ENCODE measurements around the gene LONRF3.
"Not testable (repeated sequence)": the region's sequence is repeated elsewhere in the genome, so short reads cannot be mapped to it uniquely, and the experiment has no call there.

The LONRF3 gene

DNA sequence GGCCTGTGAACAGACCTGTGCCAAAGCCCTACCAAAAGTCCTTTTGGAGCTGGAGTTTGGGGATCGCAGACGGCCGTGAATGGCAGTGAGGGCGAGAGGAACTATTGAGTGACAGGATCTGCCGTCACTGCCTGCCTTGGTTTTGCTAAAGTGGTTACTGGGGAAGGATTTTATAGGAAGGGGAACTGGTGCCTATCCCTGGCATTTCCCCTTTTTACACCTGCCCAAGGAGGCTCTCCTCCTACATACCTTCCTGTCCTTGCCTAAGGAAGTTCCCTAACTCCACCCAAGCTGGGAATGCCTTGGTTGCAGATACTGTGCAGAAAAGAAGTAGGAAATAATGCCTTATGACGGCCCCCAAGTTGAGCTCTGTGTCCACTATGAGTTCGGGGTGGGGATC, 14.5 kb downstream of the LONRF3 start:
- DNase-seq, result no peak

DNA sequence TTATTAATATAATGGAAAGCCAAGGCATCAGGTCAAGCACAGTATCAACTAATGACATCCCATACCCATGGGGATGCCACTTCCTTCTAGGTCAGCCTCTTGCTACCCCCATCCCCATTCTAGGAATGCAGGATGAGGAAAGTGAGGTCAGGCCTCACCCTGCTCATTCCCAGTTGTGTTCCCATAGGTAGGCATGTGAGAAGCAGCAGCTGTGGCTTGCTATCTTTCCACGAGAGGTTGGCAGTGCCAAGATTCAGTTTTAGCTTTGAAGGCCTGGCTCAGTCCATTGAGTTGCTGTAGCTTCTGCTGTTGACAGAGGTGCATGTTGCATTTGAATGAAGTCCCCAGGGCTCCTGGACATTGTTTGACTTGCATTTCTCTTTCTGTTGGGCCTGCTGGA, 15.5 kb downstream of the LONRF3 start:
- no peak for DNase-seq

DNA sequence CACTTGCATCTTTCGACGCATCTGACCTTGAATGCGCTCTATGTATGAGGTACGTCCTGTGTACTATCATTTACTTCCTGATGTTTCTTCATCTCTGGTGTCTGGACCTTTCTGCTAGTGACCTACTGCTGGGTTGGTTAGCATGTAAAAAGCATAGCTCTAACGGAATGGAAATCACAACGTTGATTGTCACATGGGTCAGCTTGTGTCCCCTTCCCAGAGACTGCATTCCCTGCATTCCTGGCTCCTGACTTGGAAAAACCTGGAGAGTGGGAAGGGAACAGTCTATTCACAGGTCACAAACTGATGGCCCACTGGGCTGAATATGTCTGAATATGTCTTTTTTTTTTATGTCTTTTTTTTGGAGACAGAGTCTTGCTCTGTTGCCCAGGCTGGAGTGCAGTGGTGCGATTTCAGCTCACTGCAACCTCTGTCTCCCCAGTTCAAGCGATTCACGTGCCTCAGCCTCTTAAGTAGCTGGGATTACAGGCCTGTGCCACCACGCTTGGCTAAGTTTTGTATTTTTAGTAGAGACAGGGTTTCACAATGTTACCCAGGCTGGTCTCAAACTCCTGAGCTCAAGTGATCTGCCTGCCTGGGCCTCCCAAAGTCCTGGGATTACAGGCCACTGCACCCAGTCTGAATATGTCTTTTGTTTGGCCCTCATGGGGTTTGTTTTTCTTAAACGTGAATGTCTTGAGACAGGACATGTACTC, 16.3 kb downstream of the LONRF3 start:
- no peak for DNase-seq

DNA sequence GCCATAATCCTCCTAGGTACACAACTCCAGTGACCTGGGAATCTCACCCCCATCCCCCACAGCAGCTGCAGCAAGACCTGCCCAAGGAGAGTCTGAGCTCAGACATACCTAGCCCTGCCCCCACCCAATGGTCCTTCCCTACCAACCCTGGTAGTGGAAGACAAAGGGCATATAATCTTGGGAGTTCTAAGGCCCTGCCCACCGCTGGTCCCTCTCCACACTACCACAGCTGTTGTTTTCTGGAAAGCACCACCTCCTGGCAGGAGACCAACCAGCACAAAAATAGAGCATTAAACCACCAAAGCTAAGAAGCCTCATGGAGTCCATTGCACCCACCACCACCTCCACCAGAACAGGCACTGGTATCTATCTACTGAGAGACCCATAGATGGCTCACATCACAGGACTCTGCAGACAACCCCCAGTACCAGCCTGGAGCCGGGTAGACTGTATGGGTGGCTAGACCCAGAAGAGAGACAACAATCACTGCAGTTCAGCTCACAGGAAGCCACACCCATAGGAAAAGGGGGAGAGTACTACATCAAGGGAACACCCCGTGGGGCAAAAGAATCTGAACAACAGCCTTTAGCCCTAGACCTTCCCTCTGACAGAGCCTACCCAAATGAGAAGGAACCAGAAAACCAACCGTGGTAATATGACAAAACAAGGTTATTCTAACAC, 18.2 kb downstream of the LONRF3 start:
- DNase-seq, result not testable (repeated sequence)

DNA sequence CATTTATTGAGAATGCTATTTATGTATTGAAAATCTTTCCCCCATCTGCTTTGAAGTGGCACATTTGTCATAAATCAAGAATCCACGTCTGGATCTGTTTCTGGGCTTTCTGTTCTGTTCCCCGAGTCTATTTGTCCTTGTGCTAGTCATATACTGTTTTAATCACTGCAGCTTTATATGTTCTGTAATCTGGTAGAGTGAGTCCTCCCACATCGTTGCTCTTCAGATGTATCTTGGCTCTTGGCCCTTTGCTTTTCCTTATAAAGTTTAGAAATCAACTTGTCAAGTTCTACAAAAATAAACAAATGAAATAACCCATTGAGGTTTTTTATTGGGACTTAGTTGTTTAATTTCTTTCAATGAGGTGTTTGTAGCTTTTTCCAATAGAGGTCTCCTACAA, 29.0 kb downstream of the LONRF3 start:
- no peak for DNase-seq

DNA sequence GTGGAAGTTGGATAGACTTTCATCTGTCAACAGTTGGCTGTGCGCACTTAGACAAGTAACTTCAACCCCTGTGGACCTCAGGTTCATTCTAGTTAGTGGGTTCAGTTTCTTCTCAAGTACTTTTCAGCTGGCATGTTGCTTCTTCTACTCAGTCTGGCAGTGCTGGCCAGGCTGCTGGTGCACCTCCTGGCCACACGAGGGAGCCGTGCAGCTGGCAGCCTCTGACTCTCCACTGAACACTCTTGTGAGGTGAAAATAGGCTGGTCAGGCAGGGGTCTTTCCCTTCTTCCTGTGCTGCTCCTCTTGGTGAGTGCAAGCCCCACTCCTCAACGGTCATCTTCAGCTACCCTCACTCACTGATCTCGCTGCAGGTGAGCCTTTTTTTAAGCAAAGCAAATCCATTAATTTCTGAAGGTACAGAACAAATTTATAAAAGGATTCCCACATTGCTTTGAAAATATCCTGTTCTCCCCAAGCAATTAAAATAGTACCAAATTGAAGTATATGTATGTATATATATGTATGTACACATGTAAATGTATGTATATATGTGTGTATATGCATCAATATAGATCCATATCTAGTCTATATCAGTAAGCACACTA, 30.6 kb downstream of the LONRF3 start:
- peak; percentile 51 for DNase-seq

DNA sequence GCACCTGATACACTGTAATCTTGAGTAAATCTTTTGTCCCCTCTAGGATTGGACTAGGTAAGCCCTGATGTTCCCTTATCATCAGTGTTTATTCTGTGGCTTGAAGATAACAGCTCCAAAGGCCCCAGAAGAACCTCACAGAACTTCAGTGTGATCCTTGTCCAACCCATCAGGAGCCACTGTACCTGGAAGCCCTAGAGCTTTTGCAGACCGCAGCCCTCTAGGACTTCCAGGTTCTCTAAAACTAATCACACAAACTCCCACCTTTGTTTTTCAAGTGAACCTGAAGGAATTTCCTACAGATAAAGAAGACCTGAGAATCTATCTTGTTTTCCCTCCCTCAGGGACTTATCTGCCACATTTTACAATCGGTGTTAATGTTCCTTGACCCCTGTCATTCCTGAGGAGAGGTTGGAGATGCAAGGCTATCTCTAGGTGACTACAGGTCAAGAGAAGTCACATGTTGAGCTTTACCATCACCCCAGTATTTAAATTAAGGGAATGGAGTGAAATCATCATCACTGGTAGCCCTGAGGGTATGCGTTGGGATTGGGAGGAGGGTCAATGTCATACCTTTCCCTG, 32.9 kb downstream of the LONRF3 start:
- no peak for DNase-seq

DNA sequence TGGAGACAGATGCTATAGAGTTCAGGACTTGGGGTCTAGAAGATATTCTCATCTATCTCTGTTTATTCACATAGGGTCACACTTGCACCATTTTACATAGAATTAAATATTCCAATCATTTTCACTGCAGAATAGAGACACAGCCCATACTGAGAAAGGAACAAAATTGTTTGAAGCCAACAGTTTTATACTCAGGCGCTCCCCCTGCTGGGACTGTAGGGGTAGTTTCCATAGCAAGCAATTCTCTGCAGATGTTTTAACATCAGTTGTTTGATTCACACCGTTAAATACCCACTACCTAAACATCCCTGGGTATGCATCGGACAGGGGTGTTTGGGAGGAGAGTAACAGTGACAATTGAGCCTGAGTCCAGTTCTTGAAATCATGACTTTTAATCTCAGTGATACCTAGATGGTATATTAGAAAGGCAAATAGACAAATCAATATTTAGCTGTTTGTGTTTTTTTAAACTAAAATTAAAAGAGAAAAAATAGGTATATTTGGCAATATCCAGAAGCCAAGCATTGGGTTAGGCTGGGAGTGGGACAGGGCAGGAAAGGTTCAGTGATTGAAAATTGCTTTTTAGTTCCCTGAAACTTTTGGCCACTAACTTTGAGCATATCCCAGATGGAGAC, 33.8 kb downstream of the LONRF3 start:
- peak; percentile 35 for DNase-seq

DNA sequence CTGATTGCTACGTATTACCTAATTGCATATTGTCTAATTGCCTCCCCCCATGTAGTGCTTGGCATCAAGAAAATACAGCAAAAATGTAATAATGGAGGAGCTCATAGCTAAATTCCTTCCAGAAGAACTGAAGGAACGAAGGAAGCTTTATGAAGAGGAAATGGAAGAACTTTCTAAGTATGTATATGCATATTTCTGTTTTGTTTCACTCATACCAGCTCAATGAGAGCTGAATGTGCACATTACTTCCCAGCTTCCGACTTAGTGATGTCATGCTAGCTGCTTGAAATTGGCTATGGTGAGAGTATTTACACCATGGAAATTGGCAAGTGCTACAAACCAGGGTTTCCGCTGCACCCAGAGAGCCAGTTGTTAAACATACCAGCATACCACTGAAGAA, 34.7 kb downstream of the LONRF3 start:
- no peak for DNase-seq

DNA sequence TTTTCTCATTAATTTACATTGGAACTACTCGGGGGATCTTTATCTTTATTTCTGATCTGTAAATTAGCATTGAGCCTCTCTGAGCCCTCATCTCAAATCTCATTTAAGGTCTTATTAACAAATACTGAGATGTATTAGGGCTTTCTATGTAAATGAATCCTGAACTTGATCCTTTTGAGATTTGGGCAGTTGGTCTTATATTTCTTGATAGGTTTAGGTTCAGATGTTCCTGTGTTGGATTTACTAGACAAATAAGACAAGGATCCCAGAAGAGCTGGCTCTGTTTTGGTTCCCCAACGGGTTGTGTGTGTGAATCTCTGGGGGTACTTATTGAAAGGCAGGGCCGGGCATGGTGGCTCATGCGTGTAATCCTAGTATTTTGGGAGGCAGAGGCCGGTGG, 36.1 kb downstream of the LONRF3 start:
- no peak for DNase-seq

DNA sequence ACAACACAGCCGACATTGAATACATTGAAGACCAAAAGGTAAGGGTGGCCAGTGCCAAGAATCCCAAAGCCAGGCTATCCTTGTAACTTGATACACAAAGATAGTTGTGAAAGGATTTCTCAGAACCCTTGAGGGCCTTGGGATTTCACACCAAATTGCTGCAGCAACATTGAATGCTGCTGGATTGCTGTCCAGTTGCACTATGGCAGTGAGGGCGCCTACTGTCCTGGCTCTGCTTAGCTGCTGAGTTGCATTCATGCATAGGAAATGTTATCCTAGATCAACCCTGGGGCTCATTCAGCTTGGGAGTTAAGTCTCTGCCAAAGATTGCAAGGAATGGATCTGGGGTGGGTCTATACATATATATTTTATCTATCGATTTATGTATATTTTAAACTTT, 38.7 kb downstream of the LONRF3 start:
- no peak for DNase-seq

DNA sequence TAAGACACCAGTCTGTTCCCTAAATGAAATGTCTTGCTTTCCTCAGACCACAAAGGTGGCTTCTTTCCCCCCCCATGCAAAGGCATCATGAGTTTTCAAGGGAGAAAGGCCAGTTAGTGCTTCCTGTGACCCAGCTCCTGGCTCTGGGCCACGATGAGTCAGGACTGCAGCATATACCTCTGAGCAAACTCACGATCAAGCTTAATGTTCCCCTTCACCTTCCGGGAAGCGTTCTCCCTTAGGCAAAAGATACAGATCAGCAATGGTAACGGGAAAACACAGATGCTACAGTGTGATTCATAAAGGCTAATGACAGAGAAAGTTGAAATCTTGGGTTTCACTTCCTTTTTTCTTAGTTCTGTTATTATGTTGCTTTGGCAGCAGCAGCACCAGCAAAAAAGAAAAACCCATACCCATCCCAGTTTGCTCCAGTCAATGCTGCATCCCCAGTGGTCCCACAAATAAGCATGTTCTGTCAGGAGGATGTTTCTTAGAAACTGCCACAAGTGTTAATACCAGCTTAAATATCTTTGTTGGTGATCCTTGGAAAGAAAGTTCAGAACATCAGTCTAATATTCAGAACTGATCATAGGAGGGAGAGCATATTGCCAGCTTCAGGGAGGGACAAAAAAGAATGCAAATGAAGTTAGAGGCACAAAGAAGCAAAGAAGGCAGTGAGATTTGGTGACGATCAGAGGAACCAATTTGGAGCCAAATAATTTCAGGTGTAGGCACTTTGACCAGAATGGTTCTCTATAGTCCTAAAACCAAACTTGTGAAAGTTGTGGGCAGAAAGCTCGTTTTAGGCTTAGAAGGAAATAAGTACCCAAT, 41.2 kb downstream of the LONRF3 start:
- DNase-seq, result peak; percentile 75

DNA sequence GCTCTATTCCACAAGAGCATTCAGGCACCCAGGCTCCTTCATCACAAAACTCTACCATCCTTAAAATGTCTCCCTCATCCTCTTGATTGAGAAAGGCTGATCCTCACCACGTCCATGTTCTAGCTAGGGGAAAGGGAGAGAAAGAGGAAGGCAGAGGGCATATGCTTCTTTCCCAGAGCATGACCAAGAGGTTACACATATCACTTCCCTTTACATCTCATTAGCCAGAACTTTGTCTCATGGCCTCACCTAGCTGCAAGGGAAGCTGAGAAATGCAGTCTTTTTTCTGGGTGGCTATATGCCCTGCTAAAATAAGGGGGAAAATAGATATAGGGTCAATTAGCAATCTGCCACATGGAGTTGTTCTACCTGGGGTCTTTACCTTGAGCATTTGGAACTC, 42.7 kb downstream of the LONRF3 start:
- DNase-seq, result no peak

DNA sequence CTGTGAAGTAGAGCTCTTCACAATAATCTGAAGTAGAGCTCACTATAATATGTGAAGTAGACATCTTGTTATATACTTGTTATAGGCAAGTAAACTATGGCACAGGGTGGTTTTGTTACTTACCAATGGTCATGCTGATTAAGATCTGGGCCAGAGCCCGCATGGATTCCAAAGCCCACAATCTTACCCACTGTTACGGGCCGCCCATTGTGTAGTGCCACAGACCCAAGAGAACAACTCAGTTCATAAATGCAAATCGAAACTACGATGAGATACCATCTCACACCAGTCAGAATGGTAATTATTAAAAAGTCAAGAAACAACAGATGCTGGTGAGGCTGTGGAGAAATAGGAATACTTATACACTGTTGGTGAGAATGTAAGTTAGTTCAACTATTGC, 51.5 kb downstream of the LONRF3 start:
- no peak for DNase-seq

DNA sequence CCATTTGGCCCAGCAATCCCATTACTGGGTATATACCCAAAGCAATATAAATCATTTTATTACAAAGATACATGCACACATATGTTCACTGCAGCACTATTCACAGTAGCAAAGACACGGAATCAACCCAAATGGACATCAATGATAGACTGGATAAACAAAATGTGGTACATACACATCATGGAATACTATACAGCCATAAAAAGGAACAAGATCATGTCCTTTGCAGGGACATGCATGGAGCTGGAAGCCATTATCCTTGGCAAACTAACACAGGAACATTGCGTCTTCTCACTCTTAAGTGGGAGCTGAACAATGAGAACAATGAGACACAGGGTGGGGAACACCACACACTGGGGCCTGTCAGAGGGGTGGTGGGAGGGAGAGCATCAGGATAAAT, 51.9 kb downstream of the LONRF3 start:
- DNase-seq, result not testable (repeated sequence)

DNA sequence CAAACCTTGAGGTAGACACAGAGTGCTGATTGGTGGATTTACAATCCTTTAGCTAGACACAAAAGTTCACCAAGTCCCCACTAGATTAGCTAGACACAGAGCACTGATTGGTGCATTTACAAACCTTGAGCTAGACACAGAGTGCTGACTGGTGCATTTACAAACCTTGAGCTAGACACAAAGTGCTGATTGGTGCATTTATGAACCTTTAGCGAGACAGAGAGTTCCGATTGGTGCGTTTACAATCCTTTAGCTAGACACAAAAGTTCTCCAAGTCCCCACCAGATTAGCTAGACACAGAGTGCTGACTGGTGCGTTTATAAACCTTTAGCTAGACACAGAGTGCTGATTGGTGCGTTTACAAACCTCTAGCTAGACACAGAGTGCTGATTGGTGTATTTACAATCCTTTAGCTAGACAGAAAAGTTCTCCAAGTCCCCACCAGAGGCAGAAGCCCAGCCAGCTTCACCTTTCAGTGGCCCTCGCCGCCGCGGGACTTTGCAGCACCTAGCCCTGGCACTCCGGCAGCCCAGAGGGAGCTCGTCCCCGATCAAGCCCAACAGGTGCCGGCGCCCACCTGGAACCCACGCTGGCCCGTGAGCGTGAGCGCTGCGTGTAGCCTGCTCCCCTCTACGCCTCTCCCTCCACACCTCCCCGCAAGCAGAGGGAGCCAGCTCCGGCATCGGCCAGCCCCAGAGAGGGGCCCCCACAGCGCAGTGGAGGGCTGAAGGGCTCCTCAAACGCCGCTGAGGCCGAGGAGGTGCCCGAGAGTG, 53.7 kb downstream of the LONRF3 start:
- DNase-seq, result not testable (repeated sequence)

DNA sequence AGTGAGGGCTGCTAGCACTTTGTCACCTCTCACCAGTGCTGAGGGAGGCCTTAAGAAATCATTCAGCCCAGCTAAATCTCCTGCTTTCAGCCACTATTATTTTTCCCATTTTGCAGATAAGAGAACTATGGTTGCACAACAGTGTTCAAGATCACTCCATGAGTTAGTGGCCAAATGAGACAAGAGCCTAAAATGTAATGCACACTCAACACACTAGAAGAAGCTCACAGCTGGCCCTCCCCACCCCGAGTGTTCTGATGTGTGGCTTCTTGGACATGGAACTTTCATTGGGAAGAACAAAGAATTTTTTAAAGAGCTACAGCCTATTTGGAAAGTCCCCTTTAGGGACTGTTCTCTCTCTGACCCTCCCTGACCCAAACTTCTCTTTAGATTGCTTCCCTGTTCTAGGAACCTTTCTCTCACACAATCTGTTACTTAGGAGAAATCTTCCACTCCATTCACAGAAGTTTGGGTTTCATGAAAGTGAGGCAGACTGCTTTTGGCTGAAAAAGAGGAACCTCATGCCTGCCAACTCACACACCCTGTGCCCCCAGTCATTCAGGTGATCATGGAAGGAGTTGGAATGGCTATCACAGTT, 54.4 kb downstream of the LONRF3 start:
- DNase-seq, result no peak

DNA sequence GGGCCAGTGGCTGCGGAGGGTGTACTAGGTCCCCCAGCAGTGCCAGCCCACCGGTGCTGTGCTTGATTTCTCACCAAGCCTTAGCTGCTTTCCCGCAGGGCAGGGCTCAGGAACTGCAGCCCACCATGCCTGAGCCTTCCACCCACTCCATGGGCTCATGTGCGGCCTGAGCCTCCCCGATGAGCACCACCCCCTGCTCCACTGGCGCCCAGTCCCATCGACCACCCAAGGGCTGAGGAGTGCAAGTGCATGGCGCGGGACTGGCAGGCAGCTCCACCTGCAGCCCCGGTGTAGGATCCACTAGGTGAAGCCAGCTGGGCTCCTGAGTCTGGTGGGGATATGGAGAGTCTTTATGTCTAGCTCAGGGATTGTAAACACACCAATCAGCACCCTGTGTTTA, 55.2 kb downstream of the LONRF3 start:
- DNase-seq, result not testable (repeated sequence)

DNA sequence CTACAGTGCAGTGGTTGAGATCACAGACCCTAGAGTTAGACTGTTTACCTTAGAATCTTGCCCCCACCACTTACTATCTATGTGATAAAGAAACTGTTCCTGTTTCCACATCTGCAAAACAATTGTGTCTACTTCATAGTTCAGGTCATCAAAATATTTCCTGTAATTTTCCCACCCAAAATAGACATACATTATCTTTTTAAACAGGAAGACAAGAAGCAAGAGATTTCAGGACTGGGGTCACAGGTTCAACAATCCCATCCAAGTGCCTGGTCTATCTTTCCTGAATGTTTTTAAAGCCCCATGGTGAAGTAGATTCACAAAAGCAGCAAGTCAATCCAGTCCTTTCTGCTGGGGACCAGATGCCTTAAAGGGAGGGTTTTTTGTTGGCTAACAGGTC, 56.6 kb downstream of the LONRF3 start:
- no peak for DNase-seq

DNA sequence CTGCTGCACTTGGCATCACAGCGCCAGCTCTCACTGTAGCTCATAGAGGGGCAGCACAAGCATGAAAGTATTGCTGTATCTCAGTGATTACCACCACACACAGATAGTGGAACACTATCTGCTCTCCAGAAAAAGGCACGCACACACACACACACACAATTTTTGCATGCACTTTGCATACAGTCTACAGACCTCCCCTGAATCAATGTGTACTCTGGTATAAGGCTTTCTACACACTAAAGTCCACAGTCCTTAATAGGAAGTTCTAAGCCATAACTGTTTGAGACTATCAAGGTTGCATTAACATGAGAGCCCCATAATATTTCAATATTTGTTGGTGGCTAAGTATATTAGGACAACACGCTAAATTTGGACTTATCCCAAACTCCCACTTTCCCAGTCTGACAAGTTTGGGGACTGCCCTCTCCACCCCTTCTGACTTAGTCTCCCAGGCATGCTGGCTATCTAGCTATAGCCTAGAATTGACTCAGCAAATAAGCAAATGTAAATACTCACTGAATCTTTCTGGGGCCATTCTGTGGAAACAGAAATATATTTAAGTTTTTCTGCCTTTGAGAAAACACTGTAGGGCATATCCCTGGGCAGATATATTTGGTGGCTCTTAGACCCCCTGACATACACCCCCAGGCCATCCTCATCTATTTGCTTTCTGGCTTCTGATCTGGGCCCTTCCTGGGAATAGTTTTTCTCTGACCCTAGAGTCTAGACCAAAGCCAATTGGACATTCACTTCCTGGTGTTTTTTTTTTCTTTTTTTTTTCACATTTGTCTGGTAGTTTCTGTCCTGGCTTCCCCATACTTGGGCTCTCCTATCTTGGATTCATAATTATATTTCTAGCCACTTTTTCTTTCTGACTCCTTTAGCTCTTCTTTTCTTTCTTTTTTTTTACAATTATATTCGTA, 62.0 kb downstream of the LONRF3 start:
- no peak for DNase-seq
